ENCODE measurements around the gene IL1R2. TPM values are rescaled to one million over a fixed set of nuclear protein-coding genes. Genes with fewer than 3 reads are reported as not detected.

IL1R2 gene
- total and polyA plus RNA-seq, 2 of the 8 experiments (the other 6 are each of a cell fraction or from before 2014, with no cell fraction given) = 0.06 TPM; not detected in 1

DNA sequence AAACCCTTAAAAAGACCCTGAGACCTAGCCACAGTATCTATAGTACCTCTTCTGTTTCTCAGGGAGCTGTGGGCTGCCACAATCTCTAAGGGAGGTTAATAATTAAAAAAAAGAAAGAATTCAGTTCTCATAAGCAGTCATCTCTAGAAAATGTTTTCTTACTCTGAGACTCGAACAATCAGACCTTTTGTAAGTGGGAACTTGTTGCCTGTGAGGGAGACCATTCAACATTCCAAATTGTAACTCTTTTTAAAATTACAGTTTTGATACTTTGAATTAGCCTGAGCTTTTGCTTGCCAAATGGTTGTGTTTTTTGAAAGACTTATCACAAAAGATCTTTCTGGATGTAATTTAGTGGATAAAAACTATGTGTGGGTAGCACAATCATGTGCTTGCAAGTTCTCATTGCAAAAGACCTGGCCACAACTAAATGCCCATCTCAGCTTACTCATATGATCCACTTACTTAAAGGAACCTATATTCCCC, 33.3 kb downstream of the IL1R2 start:
- H3K9me3 ChIP-seq (ENCODE audit: insufficient read depth in 2 of 2, low read depth in 1 of 2, low read length in 1 of 2) = no peaks in the 10 kb centered on the region
- H3K4me3 ChIP-seq (ENCODE audit: extremely low read depth in 1 of 4, insufficient read depth in 2 of 4, low read depth in 3 of 4, low read length in 4 of 4) = no peak overlapping the region
- no peaks in the 10 kb centered on the region for H3K79me2 ChIP-seq (ENCODE audit: control insufficient read depth in 1 of 2, insufficient read depth in 2 of 2, low read length in 2 of 2)
- no peaks in the 10 kb centered on the region for H3K79me1 ChIP-seq (ENCODE audit: low read depth, low read length)
- no peak overlapping the region for H2BK5ac ChIP-seq (ENCODE audit: low read depth, low read length)
- WGBS, 2 experiments (ENCODE audit: extremely low coverage in 1 of 2, insufficient coverage in 1 of 2, insufficient read length in 1 of 2, insufficient replicate concordance in 2 of 2, low coverage in 1 of 2, low lambda C conversion rate in 2 of 2, missing lambda C conversion rate in 1 of 2) = 89% methylated on average over 1 of the region's 1 CpG; no CpG with 5 or more reads in 1 of the 2 experiments
- H3K9ac ChIP-seq (replicated peaks in 1 of 4; ENCODE audit: extremely low read depth in 1 of 4, low read depth in 3 of 4, low read length in 3 of 4) = no peak overlapping the region
- peaks cover 0 to 3% (median 0%) of the 10 kb centered on the region in 4 experiments; a peak in 1 of 7 replicates for H3K4me1 ChIP-seq (replicated peaks in 1 of 4; ENCODE audit: control insufficient read depth in 3 of 4, insufficient read depth in 4 of 4, low read length in 3 of 4)
- no peaks in the 10 kb centered on the region for H3K36me3 ChIP-seq (ENCODE audit: control insufficient read depth in 2 of 4, insufficient read depth in 4 of 4, low read length in 3 of 4)
- H4K20me1 ChIP-seq (replicated peaks in 1 of 2; ENCODE audit: control insufficient read depth in 1 of 2, insufficient read depth in 2 of 2, low read length in 2 of 2) = no peaks in the 10 kb centered on the region
- no peak overlapping the region for H2AK5ac ChIP-seq (ENCODE audit: low read depth, low read length)
- CTCF ChIA-PET (ENCODE audit: partially characterized antibody) = interaction anchor here (0.7 to 3.2 kb wide), 5 partner anchors 13 to 141 kb away, joined by 3 to 17 read pairs (median 5); no protein-coding TSS in a partner anchor
- H2AFZ ChIP-seq (ENCODE audit: low read length) = no peak overlapping the region
- H4K5ac ChIP-seq (ENCODE audit: insufficient read length, low read depth, low read length) = no peak overlapping the region
- FAIRE-seq = no peak
- no peak overlapping the region for H3K4me2 ChIP-seq (ENCODE audit: insufficient read depth in 1 of 2, low read depth in 2 of 2, low read length in 2 of 2)
- H4K8ac ChIP-seq (ENCODE audit: extremely low read depth, insufficient read depth, low read length) = no peak overlapping the region
- no peak overlapping the region for H3K18ac ChIP-seq (ENCODE audit: extremely low read depth, low read length)
- H3K27ac ChIP-seq (ENCODE audit: low read depth, low read length) = no peak overlapping the region
- POLR2A ChIA-PET (ENCODE audit: partially characterized antibody) = no interaction called here
- no peak overlapping the region for H2BK15ac ChIP-seq (ENCODE audit: low read length)
- H3K27me3 ChIP-seq (replicated peaks in 1 of 4; ENCODE audit: control insufficient read depth in 3 of 4, extremely low read depth in 1 of 4, insufficient read depth in 3 of 4, low read length in 3 of 4) = no peaks in the 10 kb centered on the region
- DNase-seq (ENCODE audit: low read depth in 1 of 2, low spot score in 2 of 2) = no peak
- H4K91ac ChIP-seq (replicated peaks; ENCODE audit: insufficient read length, low read length) = no peak overlapping the region
- H2BK120ac ChIP-seq (replicated peaks; ENCODE audit: low read depth, low read length) = no peak overlapping the region
- no peak overlapping the region for H3K23ac ChIP-seq (ENCODE audit: insufficient read length)
- no peak overlapping the region for H3K56ac ChIP-seq (replicated peaks; ENCODE audit: insufficient read length, low read depth, low read length)
- no peak overlapping the region for H2BK20ac ChIP-seq (ENCODE audit: low read length)
- no peak overlapping the region for H3K4ac ChIP-seq (replicated peaks; ENCODE audit: insufficient read length, low read depth, low read length)
- no peak overlapping the region for H2BK12ac ChIP-seq (ENCODE audit: low read depth, low read length)
- no peak overlapping the region for H3K14ac ChIP-seq (ENCODE audit: insufficient read length)
- H3K23me2 ChIP-seq (ENCODE audit: low read depth, low read length) = no peaks in the 10 kb centered on the region
- TF ChIP-seq SIX5 (IDR thresholded peaks at IDR 0.05; ENCODE audit: low read depth, low read length) = no peak
